HG03060 (cell line): ENCODE measurements around the gene C6orf163.
"Not testable (repeated sequence)": the region's sequence is repeated elsewhere in the genome, so short reads cannot be mapped to it uniquely, and the experiment has no call there.

Experiments
- ATAC-seq: cut with Tn5 transposase; IDR thresholded peaks from one replicate; pipeline ENCODE4 v1.9.1; 2021; ENCODE audit warnings: low read depth, moderate number of reproducible peaks; ENCODE audit not compliant: unreplicated experiment

The C6orf163 gene

DNA sequence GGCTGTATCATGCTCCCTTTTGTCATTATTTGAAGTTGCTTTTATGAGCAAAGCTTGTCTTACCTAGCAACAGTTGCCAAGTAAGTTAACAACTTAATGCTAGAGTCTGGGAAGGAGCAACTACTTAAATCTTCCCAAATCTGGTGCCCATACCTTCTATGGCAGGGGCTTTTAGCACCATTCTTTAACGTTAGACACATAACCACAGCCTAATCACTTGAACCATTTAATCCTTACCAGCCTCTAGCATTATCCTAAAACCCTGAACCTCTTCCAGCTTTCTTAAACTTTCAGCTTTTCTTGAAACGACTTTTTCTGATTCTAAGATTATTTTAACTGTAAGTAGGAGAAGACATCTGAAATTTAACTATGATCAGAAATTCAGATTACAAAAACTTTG lies at the start of gene C6orf163:
Gene C6orf163 (plus strand): TSS at position 83 of the 400 bp plus-strand sequence. CDS start 287 bp downstream, at position 370.
- ATAC-seq = no peak

DNA sequence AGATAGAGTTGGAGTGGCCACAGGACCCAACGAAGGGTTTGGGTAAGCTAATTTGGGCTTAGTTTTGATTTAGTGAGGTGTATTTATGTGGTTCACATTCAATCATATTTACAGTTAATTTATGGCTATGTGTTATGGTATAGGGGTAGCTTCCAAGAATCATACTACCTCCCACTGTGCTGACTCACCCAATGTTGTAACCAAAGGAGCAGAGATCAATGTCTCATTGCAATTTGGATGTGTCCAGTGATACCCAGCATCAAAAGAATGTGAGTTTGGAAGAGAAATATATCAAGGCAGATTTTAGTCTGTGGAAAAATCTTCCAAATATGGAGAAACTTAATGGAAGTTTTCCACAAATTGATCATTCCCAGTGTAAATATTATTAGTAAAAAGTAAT lies 47.5 kb upstream of the C6orf163 start:
- no peak for ATAC-seq

DNA sequence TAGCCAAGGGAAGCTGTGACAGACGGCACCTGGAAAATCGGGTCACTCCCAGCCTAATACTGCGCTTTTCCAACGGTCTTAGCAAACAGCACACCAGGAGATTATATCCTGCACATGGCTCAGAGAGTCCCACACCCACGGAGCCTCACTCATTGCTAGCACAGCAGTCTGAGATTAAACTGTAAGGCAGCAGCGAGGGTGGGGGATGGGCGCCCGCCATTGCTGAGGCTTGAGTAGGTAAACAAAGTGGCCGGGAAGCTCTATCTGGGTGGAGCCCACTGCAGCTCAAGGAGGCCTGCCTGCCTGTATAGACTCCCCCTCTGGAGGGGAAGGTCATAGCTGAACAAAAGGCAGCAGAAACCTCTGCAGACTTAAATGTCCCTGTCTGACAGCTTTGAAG lies 43.3 kb upstream of the C6orf163 start:
- ATAC-seq = not testable (repeated sequence)

DNA sequence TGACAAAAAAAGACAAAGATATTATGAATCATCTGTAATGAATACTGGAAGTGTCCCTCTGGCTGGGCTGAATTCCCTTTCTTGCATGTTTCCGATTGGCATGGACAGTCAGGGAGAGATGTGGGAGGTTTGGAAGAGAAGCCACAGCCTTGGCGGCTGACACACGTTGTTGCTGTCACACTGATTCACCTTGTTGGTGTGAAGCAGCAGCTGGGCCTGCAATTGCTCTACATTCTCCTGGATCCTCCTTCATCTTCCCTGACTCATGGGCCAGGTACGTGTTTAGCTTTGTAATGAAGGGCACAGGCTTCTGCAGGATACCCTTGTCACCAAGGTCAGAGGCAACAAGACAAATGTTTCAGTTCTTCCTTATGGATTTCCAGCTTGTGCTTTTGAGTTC lies 35.6 kb upstream of the C6orf163 start:
- no peak for ATAC-seq

DNA sequence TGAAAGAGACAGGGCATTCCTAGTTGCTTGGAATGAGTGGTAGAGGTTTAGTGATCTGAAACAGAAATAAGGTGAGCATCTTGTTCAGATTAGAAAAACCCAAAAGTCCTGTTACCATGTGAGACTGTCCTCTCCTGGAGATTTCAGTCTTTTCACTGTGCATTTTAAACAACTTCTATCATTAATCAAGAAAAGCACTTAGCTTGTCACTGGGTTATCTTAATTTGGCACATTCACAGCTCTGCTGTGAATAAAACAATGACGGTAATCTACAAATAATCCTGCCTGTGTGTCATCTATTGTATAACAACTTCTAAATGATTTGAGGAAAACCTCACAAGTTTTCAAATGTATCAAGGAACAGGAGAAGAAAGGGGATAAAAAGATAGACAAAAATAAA lies 31.8 kb upstream of the C6orf163 start:
- ATAC-seq = no peak

DNA sequence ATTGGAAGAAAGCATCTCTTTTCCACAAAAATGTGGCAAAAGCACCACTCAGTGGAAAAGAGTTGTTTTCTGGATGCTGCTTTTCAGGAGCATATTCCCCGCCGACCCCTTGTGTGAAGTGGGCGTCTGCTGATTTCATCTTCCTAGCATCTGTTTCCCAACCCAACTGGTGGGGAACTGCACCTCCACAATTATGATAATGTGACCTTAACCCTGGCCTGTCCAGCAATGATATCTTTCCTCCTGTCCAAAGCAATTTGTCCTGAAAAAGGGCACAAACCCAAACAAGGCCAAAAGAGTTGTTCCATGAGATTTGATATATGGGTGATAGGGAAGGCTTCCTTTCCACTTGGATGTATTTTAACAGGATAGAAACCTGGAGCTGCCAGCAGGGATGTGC lies 29.5 kb upstream of the C6orf163 start:
- ATAC-seq = no peak

DNA sequence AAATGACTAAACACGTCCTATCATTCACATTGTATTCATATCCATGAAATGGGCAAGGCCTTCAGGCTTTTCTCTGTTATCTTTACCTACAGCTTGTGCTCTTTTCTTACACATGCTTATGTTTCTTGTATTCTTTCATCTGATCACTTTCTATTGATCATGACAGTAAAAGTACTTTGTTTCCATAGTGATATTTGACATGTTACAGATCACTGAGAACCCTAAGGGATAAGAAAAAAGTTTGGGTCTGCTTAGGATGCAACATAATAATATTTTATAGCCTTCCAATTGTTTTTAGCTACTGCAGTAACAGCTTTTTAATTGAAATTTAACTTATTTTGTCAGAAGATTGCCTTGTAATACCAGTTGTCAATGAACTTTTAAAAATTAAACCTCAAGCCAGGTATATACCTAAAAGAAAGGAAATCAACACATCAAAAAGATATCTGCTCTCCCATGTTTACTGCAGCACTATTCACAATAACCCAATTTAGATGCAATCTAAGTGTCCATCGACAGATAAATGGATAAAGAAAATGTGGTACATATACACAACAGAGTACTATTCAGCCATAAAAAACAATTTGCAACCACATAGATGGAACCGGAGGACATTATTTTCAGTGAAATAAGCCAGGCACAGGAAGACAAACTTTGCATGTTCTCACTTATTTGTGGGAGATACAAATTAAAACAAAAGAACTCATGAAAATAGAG lies 25.2 kb upstream of the C6orf163 start:
- ATAC-seq = no peak

DNA sequence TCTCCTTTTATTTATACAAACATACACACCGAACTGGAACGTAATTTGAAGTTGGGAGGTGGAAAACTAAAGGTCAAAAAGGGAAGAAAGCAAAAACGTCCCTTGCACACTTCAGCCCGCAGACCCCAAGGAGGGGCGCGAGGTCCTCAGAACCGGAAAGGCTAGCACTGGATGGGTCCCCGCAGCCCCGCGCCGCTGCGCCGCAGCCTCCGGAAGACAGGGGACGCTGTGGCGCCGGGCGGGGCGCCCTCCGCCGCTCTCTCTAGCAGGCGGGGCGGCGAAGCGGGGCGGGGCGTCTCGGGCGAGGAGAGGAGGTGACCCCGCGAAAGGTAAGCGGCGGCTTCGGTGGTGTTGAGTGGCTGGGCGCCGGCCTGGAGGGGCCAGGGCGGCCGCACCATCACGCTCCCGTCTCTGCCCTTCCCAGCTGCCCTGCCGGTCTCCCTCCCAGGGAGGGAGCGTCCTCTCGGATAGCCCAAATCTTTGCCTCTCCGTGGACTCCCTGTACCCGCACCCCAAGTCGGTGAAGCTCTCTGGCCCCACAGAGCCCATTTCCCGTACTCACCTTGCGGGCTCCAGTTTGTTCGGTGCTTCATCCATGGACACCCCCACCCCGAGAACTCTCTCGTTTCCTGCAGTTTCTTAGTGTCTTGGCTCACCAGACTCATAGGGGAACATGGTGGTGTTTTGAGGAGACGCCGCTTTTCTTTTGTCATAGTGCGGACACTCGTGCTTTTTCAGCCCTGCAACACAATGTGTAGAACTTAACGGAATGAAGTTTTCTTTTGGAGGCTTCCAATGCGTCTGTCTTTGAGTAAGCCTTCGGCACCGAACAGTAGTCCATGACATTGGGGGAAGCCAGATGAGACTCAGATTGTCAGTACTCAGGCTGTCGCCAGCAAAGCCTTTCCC lies 22.1 kb upstream of the C6orf163 start, which contains the start of gene SMIM8:
Gene SMIM8 (plus strand): TSS at position 285 of the 909 bp plus-strand sequence. CDS start 14,444 bp downstream, outside the sequence.
- peak; percentile 83 for ATAC-seq

DNA sequence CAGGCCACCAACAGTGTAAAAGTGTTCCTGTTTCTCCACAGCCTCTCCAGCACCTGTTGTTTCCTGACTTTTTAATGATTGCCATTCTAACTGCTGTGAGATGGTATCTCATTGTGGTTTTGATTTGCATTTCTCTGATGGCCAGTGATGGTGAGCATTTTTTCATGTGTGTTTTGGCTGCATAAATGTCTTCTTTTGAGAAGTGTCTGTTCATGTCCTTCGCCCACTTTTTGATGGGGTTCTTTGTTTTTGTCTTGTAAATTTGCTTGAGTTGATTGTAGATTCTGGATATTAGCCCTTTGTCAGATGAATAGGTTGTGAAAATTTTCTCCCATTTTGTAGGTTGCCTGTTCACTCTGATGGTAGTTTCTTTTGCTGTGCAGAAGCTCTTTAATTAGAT lies 20.7 kb upstream of the C6orf163 start:
- not testable (repeated sequence) for ATAC-seq

DNA sequence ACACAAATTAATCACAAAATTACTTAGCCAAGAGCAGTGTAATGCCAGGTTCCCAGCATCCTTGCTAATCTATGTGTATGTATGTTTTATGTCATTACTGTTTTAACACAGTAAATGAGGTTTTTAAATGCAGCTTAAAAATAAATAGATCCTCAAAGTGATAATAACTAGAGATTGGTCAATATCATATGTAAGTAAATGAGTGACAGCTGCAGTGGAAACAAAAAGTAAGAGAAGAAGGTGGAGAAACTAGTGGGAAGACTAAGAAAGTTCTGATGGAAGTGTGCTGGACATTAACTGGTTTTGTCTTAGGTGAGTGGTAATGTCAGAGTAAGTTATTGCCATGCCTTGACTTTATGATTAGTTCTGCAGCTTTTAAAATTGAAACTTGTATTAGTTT lies 13.7 kb upstream of the C6orf163 start:
- ATAC-seq = no peak

DNA sequence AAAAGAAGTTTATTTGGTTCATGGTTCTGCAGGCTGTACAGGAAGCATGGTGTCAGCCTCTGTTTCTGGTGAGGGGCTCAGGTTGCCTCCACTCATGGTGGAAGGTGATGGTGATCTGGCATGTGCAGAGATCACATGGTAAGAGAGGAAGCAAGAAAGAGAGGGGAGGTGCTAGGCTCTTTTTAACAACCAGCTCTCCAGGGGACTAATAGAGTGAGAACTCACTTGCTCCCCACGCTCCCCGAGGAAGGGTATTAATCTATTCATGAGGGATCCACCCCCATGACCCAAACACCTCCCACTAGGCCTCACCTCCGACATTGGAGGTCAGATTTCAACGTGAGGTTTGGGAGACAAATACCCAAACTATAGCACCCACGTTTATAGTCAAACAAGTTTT lies 11.6 kb upstream of the C6orf163 start:
- ATAC-seq = no peak

DNA sequence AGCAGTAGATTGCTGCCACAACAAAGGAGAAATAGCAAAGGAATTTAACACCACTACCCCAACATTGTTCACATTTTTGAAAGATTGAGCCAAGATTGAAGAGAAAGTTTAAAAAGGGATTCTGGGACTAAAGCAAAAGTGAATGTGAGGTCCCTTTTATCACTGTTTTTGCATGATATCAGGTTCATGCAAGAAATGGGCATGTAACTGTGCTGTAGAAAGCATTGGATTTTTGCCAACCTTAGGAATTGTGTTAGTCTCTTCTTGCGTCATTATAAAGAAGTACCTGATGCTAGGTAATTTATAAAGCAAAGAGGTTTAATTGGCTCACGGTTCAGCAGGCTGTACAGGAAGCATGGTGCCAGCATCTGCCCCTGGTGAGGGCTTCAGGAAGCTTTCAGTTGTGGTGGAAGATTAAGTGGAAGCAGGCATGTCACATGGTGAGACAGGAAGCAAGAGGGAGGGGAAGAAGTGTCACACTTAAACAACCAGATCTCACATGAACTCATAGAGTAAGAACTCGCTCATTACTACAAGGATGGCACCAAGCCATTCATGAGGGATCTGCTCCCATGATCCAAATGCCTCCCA lies 10.9 kb upstream of the C6orf163 start:
- ATAC-seq = no peak

DNA sequence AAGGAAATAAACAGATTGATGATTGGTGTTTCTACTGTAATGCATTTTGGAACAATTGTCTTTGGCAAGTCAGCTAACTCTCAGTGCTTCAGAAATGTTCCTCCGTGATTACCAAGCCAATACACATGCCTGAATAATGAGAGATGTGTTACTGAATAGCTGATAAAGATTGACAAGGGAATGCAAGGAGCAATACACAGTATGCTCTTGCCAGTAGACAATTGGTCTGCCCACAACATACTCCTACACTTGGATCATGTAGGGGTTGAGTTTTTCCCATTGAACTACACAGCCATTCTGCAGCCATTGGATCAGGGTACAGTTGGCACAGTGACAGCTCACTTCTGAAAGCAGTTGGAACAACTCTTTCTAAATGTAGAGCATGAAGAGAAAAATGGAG lies 9.9 kb upstream of the C6orf163 start:
- ATAC-seq = no peak

DNA sequence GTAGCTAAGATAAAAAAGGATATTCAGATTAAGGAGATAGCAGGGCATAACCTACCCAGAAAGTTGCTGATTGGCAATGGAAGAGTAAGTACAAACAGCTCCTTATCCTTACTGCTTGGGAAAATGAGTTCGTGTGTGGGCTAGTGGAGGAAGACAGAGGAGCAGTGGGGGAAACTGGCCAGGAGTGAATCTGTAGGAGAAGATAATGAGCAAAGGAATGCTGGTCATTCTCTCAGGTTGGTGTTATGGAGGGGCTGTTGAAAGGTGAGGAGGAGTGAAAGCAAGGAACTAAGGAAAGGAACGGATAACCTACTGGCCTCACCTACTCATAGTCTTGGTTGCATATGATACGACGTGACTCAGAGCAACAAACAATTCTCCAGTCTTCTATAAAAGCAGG lies 8.2 kb upstream of the C6orf163 start:
- ATAC-seq = no peak

DNA sequence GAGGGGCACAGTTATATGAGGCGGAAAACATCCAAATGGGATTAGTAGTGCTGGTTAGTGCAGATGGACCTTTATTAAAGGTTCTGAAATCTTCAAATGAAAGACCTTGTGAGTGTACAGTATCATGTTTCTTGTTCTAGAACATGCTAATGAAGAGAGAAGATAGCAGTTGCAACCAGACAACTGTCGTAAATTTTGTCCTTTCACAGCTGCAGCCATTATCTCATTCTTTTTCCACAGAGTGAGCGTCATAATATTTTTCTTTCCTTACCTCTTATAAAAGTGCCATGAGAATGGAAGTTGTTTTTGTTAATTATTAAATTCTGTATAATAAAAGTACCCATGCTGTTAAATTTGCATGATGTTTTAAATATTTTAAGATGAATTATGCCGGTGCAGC lies 4.4 kb upstream of the C6orf163 start:
- no peak for ATAC-seq

DNA sequence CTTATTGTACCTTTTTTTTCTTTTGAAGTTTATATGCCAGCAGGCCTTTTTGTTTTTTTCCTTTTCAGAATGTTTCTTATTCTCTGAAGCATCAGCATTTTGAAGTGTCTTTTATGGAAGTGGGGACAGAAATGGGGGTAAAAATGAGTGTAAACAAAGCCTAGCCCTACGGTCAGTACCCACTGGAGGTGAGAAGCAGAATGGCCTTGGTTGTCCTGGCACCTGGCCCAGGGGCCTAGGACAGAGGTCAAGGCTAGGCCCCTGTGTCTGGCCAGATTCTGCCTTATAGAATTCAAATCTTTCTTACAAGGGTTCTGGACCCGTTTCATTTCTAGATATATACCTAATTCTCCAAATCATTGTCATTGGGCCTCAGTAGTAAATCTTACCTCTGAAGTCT lies 3.5 kb upstream of the C6orf163 start:
- no peak for ATAC-seq

DNA sequence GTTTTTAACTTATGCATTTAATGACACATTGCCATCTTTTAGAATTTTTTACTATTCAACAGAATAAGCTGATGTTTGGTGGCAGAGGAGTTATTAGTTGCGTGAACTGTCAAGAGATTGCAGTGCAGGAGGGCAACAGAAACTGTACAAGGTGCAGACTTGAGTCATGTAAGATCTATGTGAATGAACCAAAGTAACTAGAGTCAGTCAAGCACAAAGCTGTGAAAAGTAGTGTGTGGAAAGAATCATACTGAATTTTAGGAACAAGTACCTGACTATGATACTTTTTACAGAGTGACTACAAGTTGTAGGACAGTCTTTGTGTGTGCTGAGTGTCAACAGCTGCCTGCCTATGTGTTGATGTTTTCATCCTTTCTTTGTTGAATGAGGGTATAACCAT lies 2.7 kb upstream of the C6orf163 start:
- peak; percentile 93 for ATAC-seq

DNA sequence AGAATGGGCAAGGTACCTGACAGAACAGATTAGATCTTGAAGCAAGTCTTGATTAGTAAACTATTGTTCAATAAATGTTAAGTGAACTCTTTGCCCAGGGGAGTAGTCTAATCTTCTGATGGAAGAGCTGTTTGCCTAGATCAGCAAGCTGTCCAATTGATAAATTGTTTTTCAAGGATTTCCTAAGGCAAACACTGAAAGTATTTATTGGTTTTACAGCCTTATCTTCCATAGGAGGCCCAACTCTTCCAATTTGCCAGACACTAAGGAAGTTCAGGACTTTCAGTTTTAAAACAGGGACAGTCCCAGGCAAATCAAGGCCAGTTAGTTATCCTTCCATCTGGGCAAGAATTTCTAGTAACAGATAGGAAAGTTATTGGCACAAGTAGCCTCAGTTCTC lies 1.8 kb upstream of the C6orf163 start:
- no peak for ATAC-seq

DNA sequence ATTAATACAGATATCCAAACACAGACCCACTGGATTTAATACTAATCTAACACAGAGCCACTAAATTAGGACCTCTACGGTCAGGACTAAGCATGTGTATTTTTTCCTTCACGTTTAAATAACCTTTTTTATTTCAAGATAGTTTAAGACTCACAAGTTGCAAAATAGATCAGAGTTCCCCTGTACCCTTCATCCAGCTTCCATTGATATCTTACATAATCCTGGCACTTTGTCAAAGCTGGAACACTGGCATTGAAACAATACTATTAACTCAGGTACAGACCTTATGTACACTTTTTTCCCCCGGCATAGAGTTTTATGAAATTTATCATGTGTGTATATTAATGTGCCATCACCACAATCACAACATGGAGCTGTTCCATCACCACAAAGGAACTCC lies 2.1 kb downstream of the C6orf163 start:
- no peak for ATAC-seq

DNA sequence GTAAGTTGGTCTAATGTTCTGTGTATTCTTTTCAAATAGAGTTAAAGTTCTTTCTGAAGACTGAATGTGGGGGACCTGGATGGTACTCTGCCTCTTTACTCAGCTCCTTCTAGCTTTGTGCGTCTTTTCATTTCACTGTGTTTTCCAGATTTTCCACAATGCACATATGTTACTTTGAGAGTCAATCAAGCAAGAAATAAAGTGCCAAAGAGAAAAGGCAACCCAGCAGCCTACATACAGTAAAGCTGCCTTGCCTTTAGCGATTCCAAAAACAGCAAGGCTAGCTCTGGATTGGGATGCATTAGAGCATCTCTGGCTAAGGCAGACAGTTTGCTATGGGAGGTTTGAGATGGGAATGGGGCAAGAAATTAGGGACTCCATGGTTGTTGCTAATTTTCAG lies 5.3 kb downstream of the C6orf163 start:
- no peak for ATAC-seq

DNA sequence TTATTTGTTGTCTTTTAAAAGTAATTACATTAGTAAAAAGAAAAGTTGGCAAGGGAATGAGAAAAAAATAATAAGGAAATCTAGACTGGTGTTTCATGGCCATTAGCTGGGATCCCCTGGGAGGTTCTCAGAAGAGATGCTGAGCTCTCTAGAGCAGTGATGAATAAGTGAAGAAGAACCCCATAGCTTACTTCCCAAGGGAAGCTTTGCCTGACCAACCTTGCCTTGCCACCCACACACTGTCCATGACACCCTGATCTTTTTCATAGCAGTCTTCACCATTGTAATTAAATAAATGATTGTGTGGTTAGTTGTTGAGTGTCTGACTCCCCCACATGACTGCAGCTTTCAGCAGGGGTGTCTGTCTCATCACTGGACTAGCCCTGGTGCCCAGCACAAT lies 5.9 kb downstream of the C6orf163 start:
- no peak for ATAC-seq
